ENCODE data around the gene CPNE4.
A peak's percentile ranks its signal among the peaks of the same experiment; 100 is the strongest.

The CPNE4 gene

DNA sequence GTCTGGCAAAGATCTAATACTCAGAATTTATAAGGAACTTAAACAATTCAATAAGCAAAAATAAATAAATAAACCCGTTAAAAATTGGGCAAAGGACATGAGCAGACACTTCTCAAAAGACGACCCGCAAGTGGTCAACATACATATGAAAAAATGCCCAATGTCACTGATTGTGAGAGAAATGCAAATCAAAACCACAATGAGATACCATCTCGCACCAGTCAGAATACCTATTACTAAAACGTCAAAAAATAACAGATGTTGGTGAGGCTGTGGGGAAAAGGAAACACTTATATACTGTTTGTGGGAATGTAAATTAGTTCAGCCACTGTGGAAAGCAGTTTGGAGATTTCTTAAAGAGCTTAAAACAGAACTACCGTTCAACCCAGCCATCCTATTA, 344.0 kb downstream of the CPNE4 start:
- TF ChIP-seq CTCF (IDR thresholded peaks at IDR 0.05; ENCODE audit: low read depth, low read length) = no peak
- no peak for DNase-seq (ENCODE audit: low read depth in 2 of 2)
- no peak overlapping the region for H3K4me3 ChIP-seq (replicated peaks in 1 of 2; ENCODE audit: low read depth in 2 of 2, low read length in 2 of 2)

DNA sequence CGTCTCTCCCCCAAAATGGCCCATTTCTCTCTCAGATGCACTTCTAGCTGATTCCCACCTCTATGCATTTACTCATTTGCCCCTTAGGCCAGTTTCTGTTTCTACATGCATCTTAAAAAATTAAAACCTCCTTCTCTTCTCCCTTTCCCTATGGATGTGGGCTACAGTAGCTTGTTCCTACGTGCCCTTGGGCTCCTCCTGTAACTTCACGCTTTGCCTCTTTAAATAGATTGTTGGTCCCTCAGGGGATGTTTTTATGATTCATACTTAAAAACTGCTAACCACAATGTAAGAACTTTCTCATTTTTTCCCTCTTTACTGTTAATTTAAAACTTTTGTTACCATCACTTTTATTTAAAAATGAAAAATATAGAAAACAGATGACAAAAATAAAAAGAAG, 346.4 kb downstream of the CPNE4 start:
- H3K4me3 ChIP-seq (replicated peaks in 1 of 2; ENCODE audit: low read depth in 2 of 2, low read length in 2 of 2) = no peak overlapping the region
- no peak for TF ChIP-seq CTCF (IDR thresholded peaks at IDR 0.05; ENCODE audit: low read depth, low read length)
- DNase-seq (ENCODE audit: low read depth in 2 of 2) = peak; percentile 1 to 62

GRCh38 chr3:131669600-131669999, 365.2 kb downstream of the CPNE4 start:
- no peak overlapping the region for H3K4me3 ChIP-seq (replicated peaks in 1 of 2; ENCODE audit: low read depth in 2 of 2, low read length in 2 of 2)
- no peak for DNase-seq (ENCODE audit: low read depth in 2 of 2)
- no peak for TF ChIP-seq CTCF (IDR thresholded peaks at IDR 0.05; ENCODE audit: low read depth, low read length)

DNA sequence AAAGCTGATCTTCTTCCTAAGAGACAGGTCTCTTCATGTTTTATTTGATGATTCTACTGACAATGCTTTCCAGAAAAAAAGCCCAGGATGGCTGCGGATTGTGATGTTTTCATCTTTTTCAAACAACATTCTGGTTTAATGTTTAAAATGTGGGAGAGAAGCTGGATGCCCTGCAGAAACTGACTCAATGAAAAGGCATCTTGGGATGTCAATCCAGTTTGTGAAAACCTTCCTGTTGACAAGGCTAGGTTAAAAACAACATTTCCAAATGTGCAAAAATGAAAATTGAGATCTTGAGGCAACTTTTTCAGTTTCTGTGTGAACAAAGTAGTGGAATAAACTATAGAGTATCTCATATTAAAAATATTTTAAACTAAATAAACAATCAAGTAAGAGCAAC, 376.0 kb downstream of the CPNE4 start:
- H3K4me3 ChIP-seq (replicated peaks in 1 of 2; ENCODE audit: low read depth in 2 of 2, low read length in 2 of 2) = no peak overlapping the region
- DNase-seq (ENCODE audit: low read depth in 2 of 2) = no peak
- TF ChIP-seq CTCF (IDR thresholded peaks at IDR 0.05; ENCODE audit: low read depth, low read length) = no peak

DNA sequence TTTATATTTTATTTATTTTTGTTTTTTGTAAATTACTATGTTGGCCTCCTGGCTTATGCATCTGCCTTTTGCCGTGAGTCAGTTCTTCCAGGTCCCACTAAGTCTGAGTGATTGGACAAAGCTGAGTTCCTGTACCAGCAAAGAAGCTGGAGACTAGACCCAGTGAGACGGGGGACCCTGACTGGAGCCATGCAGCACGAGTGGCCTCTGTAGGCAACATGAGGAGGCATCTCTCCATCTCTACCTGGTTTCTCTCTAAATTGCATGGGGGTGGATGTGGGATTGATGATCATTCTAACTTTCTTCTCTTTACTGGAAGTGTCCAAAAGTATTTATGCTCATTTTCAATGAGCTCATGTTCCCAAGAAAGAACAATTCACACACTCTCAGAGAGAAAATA, 376.7 kb downstream of the CPNE4 start:
- DNase-seq (ENCODE audit: low read depth in 2 of 2) = peak in 1 of 2 donors; percentile 7
- no peak overlapping the region for H3K4me3 ChIP-seq (replicated peaks in 1 of 2; ENCODE audit: low read depth in 2 of 2, low read length in 2 of 2)
- TF ChIP-seq CTCF (IDR thresholded peaks at IDR 0.05; ENCODE audit: low read depth, low read length) = no peak

DNA sequence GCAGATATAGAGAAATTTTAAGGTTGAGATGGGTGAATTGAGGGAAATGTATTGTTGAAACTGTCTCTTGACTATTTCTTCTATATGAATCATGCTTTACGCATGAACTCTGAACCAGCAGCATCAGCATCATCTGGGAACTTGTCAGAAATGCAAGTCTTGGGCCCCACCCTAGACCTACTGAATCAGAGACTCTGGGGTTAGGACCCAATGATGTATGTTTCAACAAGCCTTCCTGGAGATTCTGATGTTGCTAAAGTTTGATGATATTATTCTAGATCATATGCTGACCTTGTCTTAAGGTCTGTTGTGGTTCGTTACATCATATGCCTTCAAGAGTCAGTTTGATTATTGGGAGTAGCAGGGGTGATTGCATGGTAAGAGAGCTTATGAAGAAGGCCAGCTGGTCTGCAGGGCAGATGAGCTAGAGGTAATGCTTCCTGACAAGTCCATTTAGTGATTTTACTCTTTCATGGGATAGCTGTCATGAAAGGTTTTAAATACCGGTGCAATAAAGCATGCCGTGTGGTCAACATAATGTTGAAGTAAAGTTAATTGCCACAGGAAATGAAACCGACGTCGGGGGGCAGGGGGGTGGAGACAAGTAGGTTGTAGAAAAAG, 379.6 kb downstream of the CPNE4 start:
- DNase-seq (ENCODE audit: low read depth in 2 of 2) = peak in 1 of 2 donors; percentile 59
- no peak for TF ChIP-seq CTCF (IDR thresholded peaks at IDR 0.05; ENCODE audit: low read depth, low read length)
- H3K4me3 ChIP-seq (replicated peaks in 1 of 2; ENCODE audit: low read depth in 2 of 2, low read length in 2 of 2) = no peak overlapping the region

DNA sequence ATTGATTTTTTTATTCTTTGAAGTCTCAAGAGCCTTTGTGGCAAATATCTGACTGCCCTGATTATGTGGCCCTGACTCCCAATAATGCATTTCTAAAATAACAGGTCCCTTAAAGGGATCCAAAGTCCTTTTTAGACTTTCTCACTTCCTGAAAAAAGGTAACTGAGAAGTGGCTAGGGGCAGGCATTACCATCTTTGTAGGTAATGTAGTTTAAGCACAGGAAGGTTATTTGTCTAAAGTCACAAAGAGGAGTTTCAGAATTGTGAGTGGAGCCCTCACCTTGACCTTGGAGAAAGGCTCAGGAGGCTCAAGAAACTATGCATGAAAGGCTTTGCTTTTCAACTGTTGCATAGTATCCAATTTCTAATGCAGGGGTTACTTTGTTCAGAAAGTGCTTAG, 389.2 kb downstream of the CPNE4 start:
- H3K4me3 ChIP-seq (replicated peaks in 1 of 2; ENCODE audit: low read depth in 2 of 2, low read length in 2 of 2) = no peak overlapping the region
- DNase-seq (ENCODE audit: low read depth in 2 of 2) = no peak
- TF ChIP-seq CTCF (IDR thresholded peaks at IDR 0.05; ENCODE audit: low read depth, low read length) = no peak
